ENCODE measurements around the gene IFNGR1.
"Not testable (repeated sequence)": the region's sequence is repeated elsewhere in the genome, so short reads cannot be mapped to it uniquely, and the experiment has no call there.

Gene IFNGR1

GRCh38 chr6:137213331-137213740 lies 5.8 kb downstream of the IFNGR1 start:
- DNase-seq (ENCODE audit: low spot score), result no peak

DNA sequence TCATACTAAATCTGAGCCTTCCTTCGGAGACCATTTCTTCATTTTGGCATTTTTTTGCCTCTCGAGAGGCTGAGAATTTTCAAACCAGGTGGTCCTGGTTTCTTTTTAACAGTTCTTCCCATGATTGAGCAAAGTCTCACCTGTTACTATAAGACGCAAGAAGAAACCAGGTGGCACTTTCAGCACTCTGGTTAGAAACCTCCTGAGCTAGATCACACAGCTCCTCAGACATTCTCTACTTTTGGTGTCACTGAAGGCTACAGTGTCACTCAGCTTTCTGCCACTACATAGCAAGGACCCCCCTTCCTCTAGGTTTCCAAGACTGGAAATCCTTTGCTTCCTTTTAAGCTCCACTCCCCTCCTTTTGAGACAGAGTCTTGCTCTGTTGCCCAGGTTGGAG lies 7.3 kb downstream of the IFNGR1 start:
- DNase-seq (ENCODE audit: low spot score), result no peak

DNA sequence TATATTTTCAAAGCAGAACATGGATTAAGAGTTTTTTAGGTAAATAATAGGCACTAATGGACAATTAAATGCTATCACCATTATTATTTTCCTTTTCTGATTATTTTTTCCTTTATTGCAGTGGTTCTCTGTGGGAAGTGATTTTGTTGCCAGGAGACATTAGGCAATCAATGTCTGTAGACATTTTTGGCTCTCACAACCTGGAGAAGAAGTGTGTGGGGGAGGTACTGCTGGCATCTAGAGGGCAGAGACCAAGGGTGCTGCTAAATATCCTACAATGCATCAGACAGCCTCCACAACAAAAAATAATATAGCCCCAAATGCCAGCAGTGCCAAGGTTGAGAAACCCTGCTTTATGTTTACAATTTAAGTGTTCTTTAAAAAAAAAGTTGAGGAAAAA lies 8.3 kb downstream of the IFNGR1 start:
- DNase-seq (ENCODE audit: low spot score), result no peak

DNA sequence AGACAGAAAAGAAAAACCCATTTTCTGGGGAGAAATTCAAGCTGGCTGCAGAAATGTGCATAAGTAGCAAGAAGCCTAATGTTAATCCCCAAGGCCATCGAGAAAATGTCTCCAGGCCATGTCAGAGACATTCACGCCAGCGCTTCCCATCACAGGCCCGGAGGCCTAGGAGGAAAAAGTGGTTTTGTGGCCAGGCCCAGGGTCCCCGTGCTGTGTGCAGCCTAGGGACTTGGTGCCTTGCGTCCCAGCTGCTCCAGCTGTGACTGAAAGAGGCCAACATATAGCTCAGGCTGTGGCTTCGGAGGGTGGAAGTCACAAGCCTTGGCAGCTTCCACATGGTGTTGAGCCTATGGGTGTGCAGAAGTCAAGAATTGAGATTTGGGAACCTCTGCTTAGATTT lies 10.9 kb downstream of the IFNGR1 start:
- DNase-seq (ENCODE audit: low spot score), result no peak

GRCh38 chr6:137207457-137207856 lies 11.7 kb downstream of the IFNGR1 start:
- not testable (repeated sequence) for DNase-seq (ENCODE audit: low spot score)

- no peak for DNase-seq (ENCODE audit: low spot score)
These were observed 12.6 kb downstream of the IFNGR1 start for GRCh38 chr6:137206577-137206976.

- DNase-seq (ENCODE audit: low spot score), result no peak
These were observed 15.9 kb downstream of the IFNGR1 start for GRCh38 chr6:137203256-137203655.

DNA sequence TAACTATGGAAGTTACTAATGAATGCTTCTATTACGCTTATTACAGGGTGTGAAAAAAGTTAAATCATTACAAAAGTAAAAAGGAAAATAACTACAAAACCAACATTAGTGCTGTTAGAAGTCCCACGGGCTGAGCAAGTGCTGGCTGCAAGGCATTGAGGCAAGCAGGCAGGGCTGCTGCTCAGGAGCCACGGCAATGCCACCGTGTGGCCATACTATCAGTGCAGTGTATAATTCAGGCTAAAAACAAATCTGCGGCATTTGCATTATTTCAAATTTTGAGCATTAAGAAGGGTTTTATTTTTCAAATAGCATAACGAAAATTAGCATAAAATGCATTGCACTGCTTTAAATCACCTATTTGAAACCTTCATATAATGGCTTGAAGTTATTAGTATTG lies 17.1 kb downstream of the IFNGR1 start:
- no peak for DNase-seq (ENCODE audit: low spot score)

DNA sequence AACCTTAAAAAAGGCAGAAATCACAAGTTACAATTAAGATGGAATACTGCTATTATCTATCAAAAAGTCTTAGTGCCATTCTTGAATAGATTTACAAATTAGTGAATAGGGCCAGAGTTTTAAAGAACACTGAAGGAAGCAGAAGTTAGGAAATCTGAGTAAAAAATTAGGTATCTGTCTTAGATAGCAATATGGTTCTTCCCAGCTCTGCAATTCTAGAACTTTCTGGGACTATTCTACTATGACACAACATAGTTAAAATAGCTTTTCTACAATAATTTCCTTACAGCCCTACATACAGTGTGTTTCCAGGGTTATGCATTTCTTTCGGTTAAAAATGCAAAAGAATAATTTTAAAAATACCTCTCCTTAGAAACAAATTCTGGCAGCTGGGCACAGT lies 18.2 kb downstream of the IFNGR1 start:
- no peak for DNase-seq (ENCODE audit: low spot score)

GRCh38 chr6:137200288-137200687 lies 18.9 kb downstream of the IFNGR1 start:
- DNase-seq (ENCODE audit: low spot score), result no peak

- DNase-seq (ENCODE audit: low spot score), result no peak
These were observed 21.2 kb downstream of the IFNGR1 start for GRCh38 chr6:137197684-137198645.

GRCh38 chr6:137193256-137194070 lies 25.7 kb downstream of the IFNGR1 start:
- DNase-seq (ENCODE audit: low spot score), result no peak

DNA sequence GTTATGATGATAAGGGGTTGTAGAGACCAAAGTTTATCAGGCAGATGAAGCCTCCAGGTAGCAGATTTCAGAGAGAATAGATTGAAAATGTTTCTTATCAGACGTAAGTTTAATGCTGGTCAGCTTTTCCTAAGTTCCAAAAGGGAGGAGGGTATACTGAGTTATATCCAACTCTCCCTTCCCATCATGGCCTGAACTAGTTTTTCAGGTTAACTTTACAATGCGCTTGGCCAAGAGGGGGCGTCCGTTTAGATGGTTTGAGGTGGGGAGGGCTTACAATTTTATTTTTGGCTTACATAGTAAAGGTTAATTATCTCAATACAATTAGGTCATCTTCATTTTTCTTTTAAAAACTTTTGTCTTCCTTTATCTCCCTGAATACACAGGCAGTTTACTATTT lies 26.4 kb downstream of the IFNGR1 start:
- no peak for DNase-seq (ENCODE audit: low spot score)

DNA sequence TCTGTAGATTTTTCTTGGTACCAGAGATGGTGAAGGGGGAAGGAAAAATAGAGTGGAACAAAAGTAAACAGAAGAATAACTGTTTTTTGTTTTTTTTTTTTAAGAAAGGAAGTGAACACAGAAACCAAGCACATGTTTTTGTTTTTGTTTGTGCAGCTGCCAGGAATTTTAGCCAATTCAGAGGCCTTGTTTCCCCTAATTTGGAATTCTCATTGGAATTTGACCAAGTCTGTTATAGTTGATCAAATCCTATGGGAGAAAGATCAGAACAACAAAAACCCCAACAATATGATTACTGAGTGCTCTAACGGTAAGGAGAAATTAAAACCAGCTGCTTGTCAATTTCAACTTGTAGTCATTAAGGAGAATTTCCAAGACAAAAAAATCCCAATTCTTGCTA lies 27.5 kb downstream of the IFNGR1 start:
- DNase-seq (ENCODE audit: low spot score), result no peak

GRCh38 chr6:137191236-137191635 lies 27.9 kb downstream of the IFNGR1 start:
- no peak for DNase-seq (ENCODE audit: low spot score)

DNA sequence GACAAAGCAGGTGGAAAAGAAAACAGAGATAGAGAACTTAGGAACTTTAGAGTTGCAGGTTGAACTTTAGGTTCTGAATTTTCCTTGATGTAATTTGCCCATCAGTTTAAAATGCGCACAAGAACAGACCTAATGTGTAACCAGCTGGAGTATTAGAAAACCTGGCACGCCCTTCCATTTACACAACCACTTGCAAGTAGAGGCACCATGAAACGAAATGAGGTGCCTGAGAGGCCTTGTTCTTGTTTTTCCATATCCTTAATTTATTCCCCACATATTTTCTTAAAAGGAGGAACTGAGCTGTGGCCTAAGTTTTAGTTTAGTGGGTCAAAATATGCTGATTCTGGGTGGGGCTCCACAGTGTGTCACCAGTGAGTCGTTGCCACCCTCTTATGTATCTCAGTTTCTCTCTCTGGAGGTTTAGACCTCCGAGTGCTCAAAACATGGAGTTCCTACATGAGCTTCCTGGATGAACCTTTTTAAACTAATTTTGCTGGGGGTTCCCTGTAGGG lies 28.5 kb downstream of the IFNGR1 start:
- no peak for DNase-seq (ENCODE audit: low spot score)

DNA sequence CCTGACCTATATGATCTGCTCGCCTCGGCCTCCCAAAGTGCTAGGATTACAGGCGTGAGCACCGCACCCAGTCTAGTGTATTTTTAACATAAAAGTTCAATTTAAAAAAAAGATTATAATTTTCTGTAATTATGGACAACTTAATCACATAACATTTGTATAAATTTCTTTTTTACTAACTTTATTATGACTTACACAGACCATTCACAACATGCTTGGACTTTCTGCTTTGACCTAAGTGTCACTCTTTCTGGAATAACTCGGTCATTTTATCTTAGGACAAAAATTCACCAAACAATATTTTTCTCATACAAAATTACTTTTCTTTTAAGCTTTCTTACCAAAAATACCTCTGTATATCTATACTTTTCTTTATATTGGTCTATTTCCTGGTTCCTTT lies 30.3 kb downstream of the IFNGR1 start:
- no peak for DNase-seq (ENCODE audit: low spot score)

DNA sequence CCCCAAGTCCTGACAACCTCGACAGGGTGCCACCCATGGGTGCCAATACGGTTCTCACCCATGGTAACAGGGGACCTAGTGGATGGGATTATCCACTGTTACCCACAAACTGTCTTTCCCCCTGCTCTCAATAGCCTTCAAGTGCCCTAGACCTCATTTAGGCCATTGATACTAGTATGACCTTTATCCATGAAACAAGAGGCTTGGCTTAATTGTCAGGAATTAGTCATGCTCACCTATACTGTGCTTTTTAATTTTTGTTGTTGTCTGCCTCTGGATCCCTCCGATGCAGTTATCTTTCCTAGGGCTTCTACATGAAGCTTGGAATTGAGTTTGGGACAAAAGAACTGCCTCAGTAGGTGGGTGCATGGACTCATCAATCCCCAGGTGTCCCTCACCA lies 33.9 kb downstream of the IFNGR1 start:
- DNase-seq (ENCODE audit: low spot score), result no peak

DNA sequence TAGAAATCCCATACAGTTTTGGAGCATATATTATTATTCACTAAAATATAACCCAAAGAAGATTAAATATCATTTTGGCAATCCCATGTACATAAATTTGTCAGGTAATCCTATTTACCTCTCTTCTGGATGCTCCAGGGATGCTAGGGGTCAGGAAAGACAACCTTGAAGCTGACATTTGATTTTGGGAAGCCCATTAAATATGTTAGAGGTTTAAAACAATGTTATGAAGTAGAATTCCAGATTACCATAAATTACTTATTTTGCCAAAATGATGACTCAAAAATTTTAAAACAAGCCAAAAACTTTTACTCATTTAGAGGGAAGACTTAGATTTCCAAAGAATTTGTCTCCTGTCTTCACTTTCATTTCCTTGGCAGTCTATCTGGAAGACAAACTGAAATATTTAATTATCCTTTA lies 36.5 kb downstream of the IFNGR1 start:
- DNase-seq (ENCODE audit: low spot score), result no peak

DNA sequence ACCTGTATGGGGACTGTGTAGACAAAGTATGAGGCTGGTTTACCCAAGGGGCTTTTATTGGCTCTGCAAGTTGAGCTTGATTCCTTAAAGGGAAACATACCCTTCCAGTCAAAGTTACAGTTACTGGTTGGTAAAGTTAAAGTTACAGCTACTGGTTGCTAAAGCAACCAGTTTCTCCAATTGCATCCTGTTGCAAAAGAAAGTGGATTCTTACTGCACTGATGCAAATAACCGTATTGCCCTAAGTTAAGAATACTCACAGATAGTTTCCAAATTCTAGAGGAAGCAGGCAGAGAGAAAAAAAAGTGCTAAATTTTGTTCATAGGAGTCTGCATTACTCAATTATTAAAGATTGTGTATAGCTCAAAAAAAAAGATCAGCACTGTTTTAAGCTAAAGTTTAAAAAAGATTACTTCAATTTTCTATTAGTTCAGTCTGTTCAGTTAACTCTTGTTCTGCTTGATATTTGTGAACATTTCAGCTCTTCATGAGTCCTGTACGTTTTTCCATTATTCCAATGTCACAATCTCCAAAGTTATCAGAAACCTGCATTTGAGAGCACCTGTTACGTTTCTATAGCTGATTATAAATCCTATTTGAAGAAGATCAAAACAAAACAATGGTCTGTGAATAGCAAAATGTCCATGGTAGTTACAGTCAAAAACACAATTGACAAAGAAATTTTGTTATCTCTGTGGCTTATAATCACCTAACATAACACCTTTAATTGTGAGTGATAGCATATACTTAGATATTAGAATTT lies 37.1 kb downstream of the IFNGR1 start:
- DNase-seq (ENCODE audit: low spot score), result no peak

DNA sequence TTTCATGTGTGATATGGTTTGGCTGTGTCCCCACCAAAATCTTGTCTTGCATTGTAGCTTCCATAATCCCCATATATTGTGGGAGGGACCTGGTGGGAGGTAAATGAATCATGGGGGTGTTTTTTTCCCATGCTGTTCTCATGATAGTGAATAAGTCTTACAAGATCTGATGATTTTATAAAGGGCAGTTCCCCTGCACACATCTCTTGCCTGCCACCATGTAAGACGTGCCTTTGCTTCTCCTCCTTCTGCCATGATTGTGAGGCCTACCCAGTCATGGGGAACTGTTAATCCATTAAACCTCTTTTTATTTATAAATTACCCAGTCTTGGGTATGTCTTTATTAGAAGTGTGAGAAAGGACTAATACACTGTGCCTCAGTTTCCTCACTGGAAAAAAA lies 41.6 kb downstream of the IFNGR1 start:
- DNase-seq (ENCODE audit: low spot score), result no peak

- DNase-seq (ENCODE audit: low spot score), result no peak
These were observed 42.5 kb downstream of the IFNGR1 start for GRCh38 chr6:137176729-137177128.

Measured in hematopoietic multipotent progenitor cell treated with erythropoietin and hydrocortisone succinate and interleukin-3 and kit ligand, for 17 days (in vitro differentiated cells).